Measurements from ENCODE around the gene SFTA2.
"Not testable (repeated sequence)": the region's sequence is repeated elsewhere in the genome, so short reads cannot be mapped to it uniquely, and the experiment has no call there.

SFTA2 gene

DNA sequence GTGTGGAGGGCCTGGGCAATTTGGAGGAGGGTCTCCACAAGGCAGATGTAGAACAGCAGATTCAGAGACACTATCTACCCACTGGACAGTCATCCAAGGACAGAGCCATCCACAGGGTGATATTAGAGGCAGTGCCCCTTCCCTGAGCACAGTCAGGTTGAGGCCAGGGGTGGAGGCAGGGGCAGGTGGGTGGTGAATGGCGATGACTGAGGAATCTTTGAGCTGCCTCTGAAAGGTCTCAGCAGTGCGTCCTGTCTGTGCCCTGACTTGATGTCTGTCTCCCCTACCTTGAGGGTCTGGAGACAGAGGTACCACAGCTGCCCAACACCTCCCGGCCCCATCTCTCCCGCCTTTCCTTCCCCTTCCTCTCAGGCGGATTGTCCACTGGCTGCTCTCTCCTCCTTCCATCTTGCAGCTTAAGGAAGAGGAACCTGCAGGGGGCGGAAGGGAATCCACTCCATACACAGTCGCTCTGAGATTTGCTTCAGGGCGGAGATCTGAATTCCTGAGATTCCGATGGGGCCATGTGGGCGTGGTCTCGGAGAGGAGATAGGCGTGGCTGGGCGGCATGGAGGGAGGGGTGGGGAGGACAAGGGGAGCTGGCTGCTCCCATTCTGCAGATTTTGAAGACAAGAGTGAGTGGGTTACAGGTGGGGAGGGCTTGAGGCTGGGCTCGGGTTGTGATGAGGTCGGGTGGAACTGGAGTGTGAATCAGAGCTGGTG lies 10.5 kb upstream of the SFTA2 start:
- DNase-seq: peak; percentile 32

DNA sequence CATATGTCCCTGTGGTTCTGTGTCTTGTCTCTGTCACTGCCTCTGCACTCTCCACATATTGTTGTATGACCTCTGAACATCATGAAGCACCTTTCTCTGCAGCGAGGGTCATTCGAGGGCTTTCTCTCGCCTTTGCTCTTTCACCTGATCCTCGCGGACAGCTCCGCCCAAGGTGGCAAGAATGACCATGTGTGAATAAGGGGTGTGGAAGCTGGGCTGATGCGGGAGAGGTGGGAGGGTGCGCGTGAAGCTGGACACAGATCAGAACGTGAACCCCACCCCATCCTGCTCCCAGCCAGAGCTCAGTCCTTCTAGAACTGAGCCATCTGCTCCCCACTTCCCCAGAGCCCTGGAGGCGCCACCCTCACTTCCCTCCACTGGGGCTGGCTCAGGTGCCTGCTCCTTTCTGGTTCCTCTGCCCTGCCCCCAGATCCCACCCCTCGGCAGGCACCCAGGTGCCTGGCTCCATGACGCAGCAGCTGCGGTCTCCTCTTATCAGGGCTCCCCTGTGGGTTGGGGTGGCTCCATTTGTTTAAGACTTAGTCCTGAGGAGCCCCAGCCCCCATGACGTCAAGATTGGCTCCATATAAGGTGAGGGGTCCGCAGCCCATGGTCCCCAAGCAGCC lies 8.5 kb upstream of the SFTA2 start, which contains the start of gene MUCL3:
Gene MUCL3 (plus strand): TSS at position 613 of the 626 bp plus-strand sequence. CDS start 27 bp downstream, outside the sequence.
- DNase-seq: no peak

GRCh38 chr6:30939473-30939872 lies 7.5 kb upstream of the SFTA2 start:
- DNase-seq: no peak

- DNase-seq: no peak
Observed at GRCh38 chr6:30938730-30939129, 6.8 kb upstream of the SFTA2 start.

- no peak for DNase-seq
Observed at GRCh38 chr6:30937265-30937664, 5.3 kb upstream of the SFTA2 start.

GRCh38 chr6:30935018-30935417 lies 3.0 kb upstream of the SFTA2 start:
- DNase-seq: no peak

DNA sequence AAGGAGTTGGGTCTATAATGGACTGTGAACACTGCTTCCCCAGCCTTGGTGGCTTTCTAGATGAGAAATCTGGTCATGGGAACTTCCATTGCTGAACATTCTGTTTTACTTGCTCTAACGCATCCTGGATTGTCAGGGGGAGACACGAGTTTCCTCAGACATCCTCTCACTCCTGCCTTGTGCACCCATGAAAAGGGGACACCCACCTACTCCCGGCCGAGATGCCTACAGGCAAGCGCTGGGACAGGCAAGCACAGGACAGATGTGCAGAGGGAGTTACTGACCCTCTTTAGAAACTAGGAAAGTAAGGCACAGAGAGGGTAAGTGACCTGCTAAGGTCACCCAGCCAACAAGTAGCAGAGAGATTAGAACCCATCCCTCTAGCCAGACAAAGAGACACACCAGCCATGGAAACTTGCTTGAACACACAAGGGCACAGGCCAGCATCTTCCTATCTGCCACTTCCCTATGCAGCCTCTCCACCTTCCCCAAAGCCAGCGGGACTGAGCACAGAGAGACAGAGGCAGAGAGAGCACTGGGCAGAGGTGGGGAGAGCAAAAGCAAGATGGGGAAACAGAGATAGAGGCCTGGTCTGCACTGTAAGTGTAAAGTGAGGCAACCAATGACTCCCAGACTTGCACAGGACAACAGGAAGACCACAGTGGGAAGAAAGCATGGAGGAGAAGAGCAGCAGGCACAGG lies 845 bp upstream of the SFTA2 start:
- DNase-seq: no peak

DNA sequence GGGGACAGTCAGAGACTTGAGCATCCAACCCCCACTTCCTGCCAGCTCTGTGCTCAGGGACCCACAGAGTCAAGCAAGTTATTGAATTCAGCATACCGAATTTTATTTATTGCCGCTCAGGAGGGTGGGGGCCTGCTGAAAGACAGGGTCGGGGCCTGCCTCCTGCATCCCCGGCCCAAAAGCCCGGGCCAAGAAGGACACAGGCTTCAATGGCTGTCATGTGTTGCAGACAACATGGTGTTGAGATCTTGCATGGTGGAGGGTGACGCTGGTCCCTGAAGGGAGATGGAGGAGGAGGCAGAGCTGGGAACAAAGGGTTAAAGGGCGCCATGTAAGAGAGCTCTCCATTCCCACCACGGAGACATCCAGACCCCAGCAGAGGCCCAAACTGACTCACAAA lies 698 bp downstream of the SFTA2 start:
- DNase-seq: no peak

GRCh38 chr6:30930506-30930905 lies 1.5 kb downstream of the SFTA2 start:
- DNase-seq: no peak

DNA sequence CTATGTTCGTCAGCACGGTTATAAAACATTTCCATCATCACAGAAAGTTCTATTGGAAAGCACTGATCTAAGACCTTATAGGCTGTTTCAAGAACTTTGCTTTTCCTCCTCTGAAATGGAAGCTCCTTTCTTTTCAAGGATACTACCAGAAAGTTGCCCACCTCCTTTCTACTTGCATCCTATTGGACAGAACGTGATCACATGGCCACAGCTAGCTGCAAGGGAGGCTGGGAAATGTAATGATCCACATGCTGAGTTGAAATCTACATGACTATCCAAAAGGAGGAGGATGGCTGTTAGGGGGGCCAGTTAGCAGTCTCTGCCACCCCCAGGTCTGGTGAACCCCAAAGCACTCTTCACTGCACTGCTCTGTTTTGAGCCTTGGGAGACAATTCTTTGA lies 3.3 kb downstream of the SFTA2 start:
- no peak for DNase-seq

- DNase-seq: not testable (repeated sequence)
Observed at GRCh38 chr6:30927080-30927479, 4.9 kb downstream of the SFTA2 start.

DNA sequence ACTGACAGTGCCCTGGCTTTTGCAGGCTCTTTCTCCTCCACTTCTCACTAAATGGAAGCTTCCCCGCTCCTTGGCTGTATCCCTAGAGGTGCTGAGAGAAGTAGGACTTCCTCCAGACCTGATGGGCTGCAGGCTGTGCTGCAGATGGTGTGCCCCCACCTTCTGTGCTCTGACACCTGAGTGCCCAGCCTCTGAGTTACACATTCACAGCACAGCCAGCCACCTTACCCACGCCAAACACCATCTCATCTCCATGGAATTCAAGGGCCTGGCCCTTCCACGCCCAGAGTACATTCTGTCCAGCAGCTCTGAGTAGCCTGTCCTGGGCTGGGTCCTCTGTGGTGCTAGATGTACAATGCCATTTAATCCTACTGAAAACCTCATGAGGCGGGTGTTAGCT lies 5.3 kb downstream of the SFTA2 start:
- DNase-seq: no peak

GRCh38 chr6:30924040-30924627 lies 7.8 kb downstream of the SFTA2 start:
- not testable (repeated sequence) for DNase-seq

GRCh38 chr6:30922447-30922852 lies 9.5 kb downstream of the SFTA2 start:
- DNase-seq: no peak

DNA sequence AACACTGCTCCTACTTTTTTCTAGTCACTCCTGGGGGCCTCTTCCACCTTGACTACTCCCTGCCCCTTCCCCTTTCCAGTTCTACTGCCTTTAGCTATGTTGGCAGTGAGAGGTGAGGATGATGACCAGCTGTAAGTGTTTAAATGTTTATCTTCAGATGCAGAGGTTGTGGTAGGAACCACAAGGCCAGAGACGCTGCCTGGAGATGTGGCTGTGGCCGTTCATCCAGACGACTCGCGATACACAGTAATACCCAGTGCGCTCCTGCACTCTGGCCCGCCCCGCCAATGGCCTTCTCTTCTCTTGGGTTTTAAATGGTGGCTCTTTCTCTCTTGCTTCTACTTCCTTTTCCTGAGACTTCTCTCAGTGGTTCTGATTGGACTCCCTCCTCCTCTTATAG lies 13.3 kb downstream of the SFTA2 start:
- DNase-seq: no peak

DNA sequence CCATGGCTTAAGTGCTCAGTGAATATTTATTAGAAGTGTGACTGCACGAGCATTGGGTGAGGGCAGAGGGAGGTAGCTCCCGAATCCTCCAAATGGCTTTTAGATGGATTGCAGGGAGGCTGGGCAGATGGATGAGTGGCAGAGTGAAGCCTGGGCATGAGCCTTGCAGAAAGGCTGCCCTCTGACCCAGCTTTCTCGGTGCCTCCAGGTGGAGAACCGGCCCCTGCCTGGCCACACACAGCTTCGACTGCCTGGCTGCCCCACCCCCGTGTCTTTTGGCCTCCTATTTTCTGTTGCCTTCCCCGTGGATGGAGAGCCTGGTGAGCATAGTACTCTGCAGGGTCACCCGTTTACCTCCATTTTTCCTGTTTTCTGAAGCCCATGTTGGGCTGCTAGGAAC lies 14.5 kb downstream of the SFTA2 start:
- no peak for DNase-seq

DNA sequence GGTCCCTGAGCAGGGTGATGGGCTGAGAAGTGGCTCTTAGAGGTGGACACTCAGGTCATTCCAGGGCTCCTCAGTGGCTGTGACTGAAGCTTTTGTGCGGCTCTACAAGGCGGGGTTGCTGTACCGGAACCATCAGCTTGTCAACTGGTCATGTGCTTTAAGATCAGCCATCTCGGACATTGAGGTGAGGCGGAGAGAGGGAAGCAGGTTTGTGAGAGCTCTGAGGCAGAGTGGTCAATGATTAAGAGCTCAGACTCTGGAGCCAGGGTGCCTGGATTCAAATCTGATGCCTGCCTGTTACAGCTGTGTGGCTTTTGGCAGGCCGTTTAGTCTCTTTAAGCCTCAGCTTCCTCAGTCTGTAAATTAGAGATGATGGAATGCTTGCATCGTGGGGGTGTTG lies 14.9 kb downstream of the SFTA2 start:
- no peak for DNase-seq

DNA sequence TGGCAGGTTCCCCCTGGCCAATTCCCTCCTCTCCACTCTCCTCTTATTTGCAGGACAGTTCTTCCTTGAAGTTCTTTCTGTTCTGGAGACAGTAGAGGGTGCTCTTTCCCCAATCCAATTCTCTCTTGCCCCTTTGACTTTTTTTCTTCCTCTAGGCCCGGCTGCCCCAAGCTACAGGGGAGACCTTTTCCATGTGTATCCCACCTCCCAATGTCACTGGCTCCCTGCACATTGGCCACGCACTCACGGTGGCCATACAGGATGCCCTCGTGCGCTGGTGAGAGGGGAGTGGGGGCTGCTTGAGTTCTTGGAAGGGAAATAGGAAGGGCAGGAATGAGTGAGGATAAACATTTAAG lies 16.4 kb downstream of the SFTA2 start:
- DNase-seq: no peak

DNA sequence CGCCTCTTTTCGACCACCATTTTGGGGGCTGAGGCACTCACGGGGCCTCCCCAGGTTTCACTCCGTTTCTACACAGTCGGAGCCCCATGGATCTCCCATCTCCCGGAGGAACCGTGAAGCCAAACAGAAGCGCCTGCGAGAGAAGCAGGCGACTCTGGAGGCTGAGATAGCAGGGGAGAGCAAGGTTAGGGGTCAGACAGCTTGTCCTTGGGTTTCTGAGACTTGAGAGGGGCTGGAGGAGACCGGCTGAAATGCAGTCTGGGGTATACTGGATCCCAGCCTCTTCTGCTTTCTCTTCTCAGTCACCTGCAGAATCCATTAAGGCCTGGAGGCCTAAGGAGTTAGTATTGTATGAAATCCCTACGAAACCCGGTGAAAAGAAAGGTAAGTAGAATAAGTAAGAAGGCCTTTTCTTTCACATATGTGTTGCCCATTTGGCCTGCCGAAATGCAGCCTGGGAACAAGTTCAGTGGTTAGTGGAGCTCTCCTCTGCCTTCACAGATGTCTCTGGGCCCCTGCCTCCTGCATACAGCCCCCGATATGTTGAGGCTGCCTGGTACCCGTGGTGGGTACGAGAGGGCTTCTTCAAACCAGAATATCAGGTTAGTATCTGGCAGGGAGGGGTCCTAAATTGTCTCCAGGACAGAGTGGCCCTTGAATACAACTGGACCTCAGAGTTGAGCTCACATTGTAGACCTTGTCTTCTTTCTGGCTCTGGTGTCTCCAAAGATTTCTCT lies 16.9 kb downstream of the SFTA2 start:
- DNase-seq: peak; percentile 23

- DNase-seq: peak; percentile 90
Observed at GRCh38 chr6:30914076-30914853, 17.7 kb downstream of the SFTA2 start, which contains the start of gene VARS2. Gene VARS2 (plus strand): TSS chr6:30914238. CDS start chr6:30914837, 599 bp downstream.

- no peak for DNase-seq
Observed at GRCh38 chr6:30913721-30914075, 18.3 kb downstream of the SFTA2 start.
